ENCODE measurements around the gene ZBTB45.

ZBTB45 gene

DNA sequence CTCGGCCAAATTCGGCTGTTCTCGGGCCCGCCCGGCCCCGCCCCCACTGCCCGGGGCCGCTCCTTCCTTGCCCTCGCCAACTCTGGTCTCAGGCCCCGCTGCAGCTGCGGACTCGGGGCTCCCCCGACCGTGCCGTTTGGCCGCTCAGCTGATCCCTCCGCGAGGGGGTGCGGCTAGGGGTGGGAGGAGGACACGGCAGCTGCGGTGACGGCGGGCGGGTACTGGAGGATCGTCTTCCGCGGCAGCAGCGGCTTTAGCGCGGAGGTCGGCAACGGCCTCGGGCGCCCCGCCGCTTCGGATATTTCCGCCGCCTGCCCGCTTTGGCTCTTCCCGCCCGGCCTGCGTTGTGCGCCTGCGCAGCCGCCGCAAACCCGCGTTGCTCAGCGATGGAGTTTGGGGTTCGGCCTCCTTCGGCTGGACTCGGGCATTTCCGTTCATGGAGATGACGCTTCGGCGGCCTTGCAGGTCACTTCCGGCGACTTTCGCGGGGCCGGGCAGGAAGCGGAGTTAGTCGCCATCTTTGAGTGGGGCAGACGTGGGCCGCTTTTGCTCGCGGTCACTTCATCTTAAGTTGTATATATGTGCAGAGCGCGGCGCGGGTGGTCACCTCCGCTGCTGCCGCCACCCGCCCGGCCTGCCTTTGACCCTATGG is 39.1 kb upstream of the ZBTB45 start:
- in situ Hi-C loops (cut with HindIII; ENCODE audit: low pct_unique_long_range_greater_than_20kb, low sequenced_read_pairs) = no loop called here
- peak; percentile 89 to 97 for DNase-seq (ENCODE audit: low read depth in 1 of 2, low spot score in 1 of 2)
- no peak for TF ChIP-seq JUND (IDR thresholded peaks at IDR 0.05; ENCODE audit: low read depth)

- no peak for DNase-seq (ENCODE audit: low read depth in 1 of 2, low spot score in 1 of 2)
- no peak for TF ChIP-seq JUND (IDR thresholded peaks at IDR 0.05; ENCODE audit: low read depth)
- in situ Hi-C loops (cut with HindIII; ENCODE audit: low pct_unique_long_range_greater_than_20kb, low sequenced_read_pairs) = no loop called here
Measured at GRCh38 chr19:58558066-58558622, 38.5 kb upstream of the ZBTB45 start, which contains the start of gene UBE2M. UBE2M (minus strand) TSS chr19:58558611; CDS start chr19:58558381, 230 bp downstream.

DNA sequence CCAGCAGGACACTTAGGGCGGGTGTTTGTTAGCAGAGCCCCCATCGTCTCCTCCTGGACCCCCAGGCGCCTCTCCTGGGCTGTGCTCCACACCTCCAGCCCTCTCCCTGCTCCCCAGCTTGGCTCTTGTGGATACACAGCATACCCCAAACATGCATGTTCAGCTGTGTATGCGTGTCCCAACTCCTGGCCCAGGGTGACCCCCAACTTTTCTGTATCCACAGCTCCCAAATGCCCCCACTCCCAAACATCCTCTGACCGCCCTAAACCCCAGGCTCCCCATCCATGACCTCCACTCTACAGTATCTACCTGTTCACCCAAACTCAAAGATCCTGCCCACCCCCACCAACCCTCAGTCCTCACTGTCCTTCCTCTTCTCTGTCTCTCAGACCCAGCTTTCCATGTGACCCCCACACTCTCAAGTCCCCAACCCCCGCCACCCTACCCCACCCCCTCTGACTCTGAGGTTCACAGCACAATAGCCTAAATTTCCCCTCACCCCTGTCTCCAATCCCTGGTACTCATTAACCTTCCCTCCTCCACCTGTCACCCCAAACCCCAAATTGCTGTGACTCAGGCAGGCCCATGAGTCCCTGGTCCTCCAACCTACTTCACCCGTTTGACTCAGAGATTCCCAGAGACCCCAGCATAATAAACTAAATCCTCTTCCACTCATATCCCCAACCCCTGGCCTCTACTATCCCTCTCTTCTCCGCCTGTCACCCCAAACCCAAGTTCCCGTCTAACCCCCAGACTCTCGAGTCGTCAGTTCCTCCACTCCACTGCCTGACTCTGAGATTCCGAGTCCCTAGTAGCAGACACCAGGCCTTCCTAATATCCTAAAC is 37.8 kb upstream of the ZBTB45 start:
- DNase-seq (ENCODE audit: low read depth in 1 of 2, low spot score in 1 of 2) = no peak
- in situ Hi-C loops (cut with HindIII; ENCODE audit: low pct_unique_long_range_greater_than_20kb, low sequenced_read_pairs) = no loop called here
- no peak for TF ChIP-seq JUND (IDR thresholded peaks at IDR 0.05; ENCODE audit: low read depth)

GRCh38 chr19:58556622-58557220 is 37.1 kb upstream of the ZBTB45 start:
- in situ Hi-C loops (cut with HindIII; ENCODE audit: low pct_unique_long_range_greater_than_20kb, low sequenced_read_pairs) = no loop called here
- no peak for DNase-seq (ENCODE audit: low read depth in 1 of 2, low spot score in 1 of 2)
- no peak for TF ChIP-seq JUND (IDR thresholded peaks at IDR 0.05; ENCODE audit: low read depth)

DNA sequence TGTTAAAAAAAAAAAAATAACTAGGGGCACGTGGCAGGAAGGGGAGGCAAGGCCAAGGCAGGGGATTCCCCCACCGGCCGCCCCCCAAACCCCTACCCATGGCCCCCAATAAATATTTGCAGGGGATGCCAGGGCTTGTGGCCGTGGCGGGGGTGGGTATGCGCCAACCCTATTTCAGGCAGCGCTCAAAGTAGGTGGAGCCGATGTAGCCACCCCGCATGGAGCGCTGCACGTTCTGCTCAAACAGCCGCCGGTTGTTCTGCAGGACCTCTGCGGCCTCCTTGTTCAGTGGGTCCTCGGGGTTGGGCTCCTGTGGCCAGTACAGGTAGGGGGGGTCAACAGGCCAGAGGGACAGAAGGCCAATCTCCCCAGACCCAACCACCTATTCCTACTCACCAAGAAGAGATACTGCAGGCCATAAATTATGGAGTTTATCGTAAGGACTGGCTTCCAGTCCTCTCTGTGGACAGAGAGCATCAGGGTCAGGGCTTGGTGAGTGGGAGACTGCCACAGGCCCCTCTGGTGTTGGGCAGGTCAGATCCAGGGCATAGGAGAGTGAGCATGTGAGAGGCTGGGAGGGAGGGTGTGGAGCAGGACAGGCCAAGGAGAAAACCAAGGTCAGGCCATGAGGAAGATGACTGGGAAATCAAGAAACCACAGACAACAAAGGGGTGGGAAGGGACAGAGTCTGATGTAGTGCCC is 36.5 kb upstream of the ZBTB45 start:
- no peak for DNase-seq (ENCODE audit: low read depth in 1 of 2, low spot score in 1 of 2)
- in situ Hi-C loops (cut with HindIII; ENCODE audit: low pct_unique_long_range_greater_than_20kb, low sequenced_read_pairs) = no loop called here
- no peak for TF ChIP-seq JUND (IDR thresholded peaks at IDR 0.05; ENCODE audit: low read depth)

DNA sequence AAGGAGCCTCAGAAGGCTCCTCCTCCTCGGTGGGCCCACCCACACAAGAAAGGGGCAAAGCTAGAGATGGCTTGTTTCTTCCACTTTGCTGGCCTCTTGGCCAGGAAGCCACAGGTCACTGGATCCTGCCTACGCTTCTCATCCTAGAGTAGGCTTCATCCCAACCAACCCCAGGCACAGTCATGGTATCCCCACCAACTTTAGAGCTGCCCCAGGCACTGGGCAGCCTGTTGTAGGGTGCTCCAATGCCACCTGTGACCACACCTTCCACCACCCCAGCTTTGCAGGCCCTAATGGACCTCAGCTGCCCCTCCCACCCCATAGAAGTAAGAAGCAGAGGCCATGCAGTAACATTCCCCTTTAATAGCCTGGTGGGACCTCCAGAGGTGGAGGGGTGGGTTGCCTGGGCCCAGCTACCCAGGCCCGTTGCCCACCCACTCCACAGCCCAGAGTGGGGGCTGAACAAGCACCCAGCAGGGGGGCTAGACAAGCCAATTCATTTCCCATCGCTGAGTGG is 35.8 kb upstream of the ZBTB45 start:
- no peak for DNase-seq (ENCODE audit: low read depth in 1 of 2, low spot score in 1 of 2)
- TF ChIP-seq JUND (IDR thresholded peaks at IDR 0.05; ENCODE audit: low read depth) = no peak
- in situ Hi-C loops (cut with HindIII; ENCODE audit: low pct_unique_long_range_greater_than_20kb, low sequenced_read_pairs) = no loop called here

GRCh38 chr19:58554494-58555368 is 35.1 kb upstream of the ZBTB45 start, which contains the start of gene CHMP2A:
CHMP2A (minus strand) TSS chr19:58555105; CDS start chr19:58554212, 893 bp downstream.
- in situ Hi-C loops (cut with HindIII; ENCODE audit: low pct_unique_long_range_greater_than_20kb, low sequenced_read_pairs) = no loop called here
- TF ChIP-seq JUND (IDR thresholded peaks at IDR 0.05; ENCODE audit: low read depth) = no peak
- DNase-seq (ENCODE audit: low read depth in 1 of 2, low spot score in 1 of 2) = peak; percentile 87 to 95

DNA sequence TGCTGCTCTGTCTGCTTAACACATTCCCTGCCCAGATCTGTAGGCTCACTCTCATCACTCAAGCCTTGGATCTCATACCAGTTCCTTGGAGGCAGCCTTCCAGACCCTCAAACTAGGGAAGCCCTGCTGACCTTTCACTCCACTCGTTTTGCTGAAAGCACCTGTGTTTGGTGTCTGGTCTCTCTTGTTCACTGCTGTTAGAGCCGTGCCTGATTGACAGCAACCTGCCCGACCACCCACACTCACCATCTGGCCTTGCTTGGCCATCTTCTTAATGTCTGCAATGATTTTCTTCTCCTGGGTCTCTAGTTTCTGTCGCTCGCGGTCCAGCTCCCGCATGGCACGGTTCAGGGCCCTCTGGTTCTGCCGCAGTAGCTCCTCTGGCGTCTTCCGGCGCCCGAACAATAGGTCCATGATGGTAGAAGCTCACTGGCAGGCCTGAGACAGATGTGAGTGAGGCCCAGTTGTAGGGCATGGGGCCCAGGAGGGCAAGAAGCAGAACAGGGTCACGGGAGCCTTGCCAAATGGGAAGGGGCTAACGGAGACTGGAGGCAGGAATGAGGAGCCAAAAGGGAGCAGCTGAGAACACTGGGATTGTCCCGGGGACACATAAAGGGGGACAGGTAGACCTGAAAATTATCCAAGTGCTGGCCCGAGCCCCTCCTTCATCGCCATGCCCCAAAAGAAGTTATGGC is 34.3 kb upstream of the ZBTB45 start:
- TF ChIP-seq JUND (IDR thresholded peaks at IDR 0.05; ENCODE audit: low read depth) = no peak
- no peak for DNase-seq (ENCODE audit: low read depth in 1 of 2, low spot score in 1 of 2)
- in situ Hi-C loops (cut with HindIII; ENCODE audit: low pct_unique_long_range_greater_than_20kb, low sequenced_read_pairs) = no loop called here

DNA sequence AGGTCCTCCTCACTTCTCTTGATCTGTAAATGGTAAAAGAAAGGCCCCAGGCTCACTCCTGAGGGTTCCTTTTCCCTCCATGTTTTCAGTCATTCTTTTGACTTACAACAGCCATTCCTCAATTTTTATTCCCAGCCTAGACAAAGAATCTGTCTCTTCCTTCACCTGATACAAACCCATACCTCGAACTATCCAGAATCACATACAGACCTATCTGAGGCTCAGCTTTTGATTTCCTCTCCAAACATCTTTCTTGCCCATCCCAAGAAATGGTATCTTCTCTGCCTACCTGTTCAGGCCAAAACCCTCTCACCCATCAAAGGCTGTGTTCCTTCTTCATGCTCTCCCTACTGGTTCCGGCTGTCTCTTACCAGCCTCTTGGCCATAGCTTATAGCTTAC is 33.0 kb upstream of the ZBTB45 start:
- DNase-seq (ENCODE audit: low read depth in 1 of 2, low spot score in 1 of 2) = no peak
- in situ Hi-C loops (cut with HindIII; ENCODE audit: low pct_unique_long_range_greater_than_20kb, low sequenced_read_pairs) = no loop called here

GRCh38 chr19:58551577-58552471 is 32.2 kb upstream of the ZBTB45 start:
- DNase-seq (ENCODE audit: low read depth in 1 of 2, low spot score in 1 of 2) = no peak
- in situ Hi-C loops (cut with HindIII; ENCODE audit: low pct_unique_long_range_greater_than_20kb, low sequenced_read_pairs) = no loop called here

More for the DNA sequence above, 33.0 kb upstream of the ZBTB45 start:
- TF ChIP-seq JUND (IDR thresholded peaks at IDR 0.05; ENCODE audit: low read depth) = no peak

More at GRCh38 chr19:58551577-58552471, 32.2 kb upstream of the ZBTB45 start:
- TF ChIP-seq JUND (IDR thresholded peaks at IDR 0.05; ENCODE audit: low read depth) = no peak

All from T47D (cell line).